Measurements from ENCODE around the gene MLLT10. TPM values are rescaled to one million over a fixed set of nuclear protein-coding genes. Genes with fewer than 3 reads are reported as not detected.
"Not testable (repeated sequence)": the region's sequence is repeated elsewhere in the genome, so short reads cannot be mapped to it uniquely, and the experiment has no call there.

MLLT10 gene
- total RNA-seq, 1 donor from 2014 or later = 32.3 TPM

DNA sequence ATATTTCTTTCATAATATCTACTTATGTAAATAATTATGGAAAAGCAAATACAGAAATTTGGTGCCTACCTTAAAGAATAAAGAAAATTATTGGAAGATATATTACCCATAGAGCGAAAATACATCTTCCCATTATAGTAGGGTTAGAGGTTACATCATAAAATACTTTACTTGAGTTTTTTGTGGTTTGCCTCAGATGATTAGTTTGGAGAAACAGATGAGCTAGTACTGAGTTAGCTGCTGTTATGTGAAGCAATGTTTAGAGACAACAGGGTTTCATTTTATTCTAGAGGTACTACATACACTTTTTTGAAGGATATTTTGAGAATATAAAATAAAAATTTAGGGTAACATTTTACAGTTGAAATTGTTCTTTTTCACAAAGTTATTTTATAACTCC, 2.9 kb upstream of the MLLT10 start:
- Histone ChIP-seq H3K36me3 (ENCODE audit: control insufficient read depth, insufficient read depth, low read length) (no peaks in the 10 kb centered on the region), H3K4me3 (ENCODE audit: low read depth, low read length) (no peak overlapping the region), H3K27me3 (ENCODE audit: control insufficient read depth, insufficient read depth, low read length) (no peaks in the 10 kb centered on the region)
- DNase-seq (ENCODE audit: low read depth) = no peak
- TF ChIP-seq, protein P1, sequence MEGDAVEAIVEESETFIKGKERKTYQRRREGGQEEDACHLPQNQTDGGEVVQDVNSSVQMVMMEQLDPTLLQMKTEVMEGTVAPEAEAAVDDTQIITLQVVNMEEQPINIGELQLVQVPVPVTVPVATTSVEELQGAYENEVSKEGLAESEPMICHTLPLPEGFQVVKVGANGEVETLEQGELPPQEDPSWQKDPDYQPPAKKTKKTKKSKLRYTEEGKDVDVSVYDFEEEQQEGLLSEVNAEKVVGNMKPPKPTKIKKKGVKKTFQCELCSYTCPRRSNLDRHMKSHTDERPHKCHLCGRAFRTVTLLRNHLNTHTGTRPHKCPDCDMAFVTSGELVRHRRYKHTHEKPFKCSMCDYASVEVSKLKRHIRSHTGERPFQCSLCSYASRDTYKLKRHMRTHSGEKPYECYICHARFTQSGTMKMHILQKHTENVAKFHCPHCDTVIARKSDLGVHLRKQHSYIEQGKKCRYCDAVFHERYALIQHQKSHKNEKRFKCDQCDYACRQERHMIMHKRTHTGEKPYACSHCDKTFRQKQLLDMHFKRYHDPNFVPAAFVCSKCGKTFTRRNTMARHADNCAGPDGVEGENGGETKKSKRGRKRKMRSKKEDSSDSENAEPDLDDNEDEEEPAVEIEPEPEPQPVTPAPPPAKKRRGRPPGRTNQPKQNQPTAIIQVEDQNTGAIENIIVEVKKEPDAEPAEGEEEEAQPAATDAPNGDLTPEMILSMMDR (IDR thresholded peaks at IDR 0.05; ENCODE audit: insufficient read depth, low read length, poor library complexity, severe bottlenecking) = no peak

DNA sequence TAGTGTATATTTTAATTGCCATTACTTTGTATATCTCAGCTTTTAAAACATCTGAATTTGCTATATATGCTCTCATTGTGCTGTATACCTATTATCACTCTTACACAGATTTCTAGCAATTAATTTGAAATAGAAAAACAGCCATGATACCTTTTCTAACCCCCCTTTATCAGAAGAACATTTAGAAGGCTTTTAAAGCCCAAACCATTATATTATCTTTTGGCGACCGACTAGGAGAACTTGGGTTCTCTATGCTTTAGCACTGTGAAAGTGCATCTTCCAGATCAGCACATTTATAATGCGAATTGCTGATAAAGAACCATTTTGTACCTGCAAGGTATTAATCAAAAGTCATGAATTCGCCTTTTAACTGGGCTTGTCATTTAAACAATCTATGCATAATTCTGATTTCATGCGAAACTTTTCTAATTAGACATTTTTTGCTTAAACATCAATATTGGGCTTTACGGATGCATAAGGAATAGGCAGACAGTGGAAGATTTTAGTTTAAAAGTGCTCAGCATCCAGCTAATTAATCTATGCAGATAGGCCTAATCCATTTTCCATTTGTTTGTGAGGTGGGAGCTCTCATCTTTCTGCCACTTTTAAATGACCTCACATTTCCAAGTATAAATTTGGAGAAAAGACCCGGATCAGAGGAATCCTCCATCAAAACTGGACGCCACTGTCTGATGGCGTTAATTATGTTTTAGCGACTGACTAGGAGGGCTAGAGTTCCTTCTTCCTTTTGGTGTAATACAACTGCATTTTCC, 1.2 kb upstream of the MLLT10 start:
- H3K4me3 ChIP-seq (ENCODE audit: low read depth, low read length) = peak overlapping the region; percentile 84
- H3K36me3 ChIP-seq (ENCODE audit: control insufficient read depth, insufficient read depth, low read length) = no peaks in the 10 kb centered on the region
- TF ChIP-seq, protein P1 (IDR thresholded peaks at IDR 0.05; ENCODE audit: insufficient read depth, low read length, poor library complexity, severe bottlenecking) = no peak
- no peak for DNase-seq (ENCODE audit: low read depth)
- H3K27me3 ChIP-seq (ENCODE audit: control insufficient read depth, insufficient read depth, low read length) = no peaks in the 10 kb centered on the region

DNA sequence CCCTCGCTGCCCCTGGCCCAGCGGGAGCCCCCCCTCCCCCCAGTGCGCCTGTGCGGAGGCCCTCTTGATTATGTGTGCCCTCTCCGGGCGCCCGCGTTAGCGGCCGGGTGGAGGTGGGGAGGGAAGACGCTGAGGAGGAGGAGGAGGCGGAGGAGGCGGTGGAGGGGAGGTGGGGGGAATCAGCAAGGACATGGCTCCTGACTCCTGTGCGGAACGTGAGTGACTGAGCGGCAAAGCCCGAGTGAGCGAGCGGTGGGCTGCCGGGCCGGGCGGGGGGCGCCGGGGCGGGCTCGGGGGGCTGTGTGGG, 201 bp downstream of the MLLT10 start:
- Histone ChIP-seq H3K4me3 (ENCODE audit: low read depth, low read length) (peak overlapping the region; percentile 84), H3K36me3 (ENCODE audit: control insufficient read depth, insufficient read depth, low read length) (no peaks in the 10 kb centered on the region), H3K27me3 (ENCODE audit: control insufficient read depth, insufficient read depth, low read length) (no peaks in the 10 kb centered on the region)
- TF ChIP-seq, protein P1 (IDR thresholded peaks at IDR 0.05; ENCODE audit: insufficient read depth, low read length, poor library complexity, severe bottlenecking) = no peak
- DNase-seq (ENCODE audit: low read depth) = no peak

DNA sequence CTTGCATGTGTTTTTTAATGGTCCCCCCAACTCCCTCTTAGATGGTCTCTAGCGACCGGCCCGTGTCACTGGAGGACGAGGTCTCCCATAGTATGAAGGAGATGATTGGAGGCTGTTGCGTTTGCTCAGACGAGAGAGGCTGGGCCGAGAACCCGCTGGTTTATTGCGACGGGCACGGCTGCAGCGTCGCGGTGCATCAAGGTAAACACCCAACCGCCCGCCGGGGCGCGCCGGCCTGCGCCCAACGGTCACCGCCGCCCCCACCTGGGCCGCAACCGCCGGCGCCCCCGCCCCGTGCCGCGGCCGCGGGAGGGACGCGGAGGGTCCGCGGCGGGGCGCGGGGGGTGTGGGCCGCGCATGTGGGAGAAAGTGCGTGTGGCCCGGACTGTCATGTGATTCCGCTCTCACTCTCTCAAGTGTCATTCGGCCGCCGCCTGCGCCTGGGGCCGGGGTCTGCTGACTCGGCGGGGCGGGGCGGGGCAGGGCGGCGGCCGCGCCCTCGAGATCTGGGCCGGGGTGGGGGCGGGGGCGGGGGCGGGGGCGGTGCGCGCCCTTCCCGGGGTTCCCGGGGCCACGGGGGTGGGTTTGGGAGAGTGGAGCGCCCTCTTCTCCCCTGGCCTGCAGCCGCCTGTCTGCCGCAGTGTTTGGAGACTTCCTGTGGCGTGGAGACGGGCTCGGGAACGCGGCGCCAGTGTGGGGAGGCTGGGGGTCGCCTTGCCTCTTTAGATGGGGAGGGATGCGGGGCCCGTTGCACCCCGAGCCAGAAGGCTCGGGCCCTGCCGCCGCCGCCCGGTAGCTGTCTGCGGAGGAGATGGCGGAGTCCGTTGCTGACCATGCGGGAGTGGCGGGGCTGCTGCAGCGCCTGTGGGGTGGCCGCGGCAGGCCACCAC, 817 bp downstream of the MLLT10 start:
- H3K4me3 ChIP-seq (ENCODE audit: low read depth, low read length) = peak overlapping the region; percentile 84
- TF ChIP-seq, protein P1 (IDR thresholded peaks at IDR 0.05; ENCODE audit: insufficient read depth, low read length, poor library complexity, severe bottlenecking) = no peak
- H3K27me3 ChIP-seq (ENCODE audit: control insufficient read depth, insufficient read depth, low read length) = no peaks in the 10 kb centered on the region

DNA sequence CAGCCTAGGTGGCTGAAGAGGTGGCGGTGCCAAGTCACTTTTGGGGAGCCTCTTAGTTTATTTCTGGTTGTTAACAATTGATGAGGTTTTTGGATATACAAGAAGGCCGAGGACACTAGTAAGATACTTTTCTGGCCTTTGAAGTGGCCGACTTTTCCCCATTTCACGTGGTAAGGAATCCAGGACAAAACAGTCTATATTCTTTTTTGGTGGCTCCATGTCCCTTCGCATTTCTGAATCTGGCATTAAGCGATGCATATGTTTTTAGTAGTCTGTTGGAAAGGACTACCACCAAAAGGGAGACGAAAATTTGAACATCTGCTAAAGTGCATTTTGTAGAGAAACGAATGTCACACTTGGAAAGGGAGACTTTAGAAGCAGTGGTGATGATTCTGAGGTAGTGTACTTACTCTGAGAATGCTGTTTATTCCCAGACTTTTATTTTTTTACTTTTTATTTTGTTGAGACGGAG, 1.5 kb downstream of the MLLT10 start:
- H3K4me3 ChIP-seq (ENCODE audit: low read depth, low read length) = peak overlapping the region; percentile 84
- no peaks in the 10 kb centered on the region for H3K36me3 ChIP-seq (ENCODE audit: control insufficient read depth, insufficient read depth, low read length)
- TF ChIP-seq, protein P1 (IDR thresholded peaks at IDR 0.05; ENCODE audit: insufficient read depth, low read length, poor library complexity, severe bottlenecking) = no peak
- DNase-seq (ENCODE audit: low read depth) = no peak
- H3K27me3 ChIP-seq (ENCODE audit: control insufficient read depth, insufficient read depth, low read length) = no peaks in the 10 kb centered on the region

More for the DNA sequence above, 817 bp downstream of the MLLT10 start:
- DNase-seq (ENCODE audit: low read depth) = no peak
- H3K36me3 ChIP-seq (ENCODE audit: control insufficient read depth, insufficient read depth, low read length) = no peaks in the 10 kb centered on the region

DNA sequence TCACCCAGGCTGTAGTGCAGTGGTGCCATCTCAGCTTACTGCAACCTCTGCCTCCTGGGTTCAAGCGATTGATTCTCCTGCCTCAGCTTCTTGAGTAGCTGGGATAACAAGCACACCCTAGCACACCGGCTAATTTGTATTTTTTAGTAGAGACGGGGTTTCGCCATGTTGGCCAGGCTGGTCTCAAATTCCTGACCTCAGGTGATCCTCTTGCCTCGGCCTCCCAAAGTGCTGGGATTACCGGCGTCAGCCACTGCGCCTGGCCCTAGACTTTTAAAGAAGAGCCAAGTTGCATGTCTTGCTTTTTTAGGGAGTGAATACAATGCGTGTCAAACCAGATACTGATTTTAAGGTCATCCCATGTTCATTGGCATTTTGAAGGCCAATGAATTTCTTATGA, 1.9 kb downstream of the MLLT10 start:
- H3K4me3 ChIP-seq (ENCODE audit: low read depth, low read length) = peak overlapping the region; percentile 4
- not testable (repeated sequence) for H3K27me3 ChIP-seq (ENCODE audit: control insufficient read depth, insufficient read depth, low read length); DNase-seq (ENCODE audit: low read depth); H3K36me3 ChIP-seq (ENCODE audit: control insufficient read depth, insufficient read depth, low read length)
